ENCODE data around the gene NR1H3.

DNA sequence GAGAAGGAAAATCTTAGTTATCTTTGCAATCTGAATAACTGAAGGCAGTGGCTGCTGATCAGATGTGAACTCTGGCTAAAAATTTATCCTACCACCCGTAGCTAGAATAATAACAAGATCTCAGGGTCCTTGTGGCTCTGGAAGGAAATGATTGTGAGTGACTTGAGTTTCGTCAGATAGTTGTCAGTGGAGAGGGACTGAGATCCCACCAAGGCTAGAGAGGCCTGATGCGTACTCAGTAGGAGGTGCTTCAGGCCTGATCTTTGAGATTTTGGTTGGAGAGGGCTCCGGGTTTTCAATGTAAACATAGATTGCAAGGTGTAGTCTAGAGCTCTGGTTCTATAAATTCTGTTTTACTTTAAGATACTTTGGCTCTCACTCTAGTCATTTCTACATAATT, 13.5 kb downstream of the NR1H3 start:
- TF ChIP-seq, protein P1, sequence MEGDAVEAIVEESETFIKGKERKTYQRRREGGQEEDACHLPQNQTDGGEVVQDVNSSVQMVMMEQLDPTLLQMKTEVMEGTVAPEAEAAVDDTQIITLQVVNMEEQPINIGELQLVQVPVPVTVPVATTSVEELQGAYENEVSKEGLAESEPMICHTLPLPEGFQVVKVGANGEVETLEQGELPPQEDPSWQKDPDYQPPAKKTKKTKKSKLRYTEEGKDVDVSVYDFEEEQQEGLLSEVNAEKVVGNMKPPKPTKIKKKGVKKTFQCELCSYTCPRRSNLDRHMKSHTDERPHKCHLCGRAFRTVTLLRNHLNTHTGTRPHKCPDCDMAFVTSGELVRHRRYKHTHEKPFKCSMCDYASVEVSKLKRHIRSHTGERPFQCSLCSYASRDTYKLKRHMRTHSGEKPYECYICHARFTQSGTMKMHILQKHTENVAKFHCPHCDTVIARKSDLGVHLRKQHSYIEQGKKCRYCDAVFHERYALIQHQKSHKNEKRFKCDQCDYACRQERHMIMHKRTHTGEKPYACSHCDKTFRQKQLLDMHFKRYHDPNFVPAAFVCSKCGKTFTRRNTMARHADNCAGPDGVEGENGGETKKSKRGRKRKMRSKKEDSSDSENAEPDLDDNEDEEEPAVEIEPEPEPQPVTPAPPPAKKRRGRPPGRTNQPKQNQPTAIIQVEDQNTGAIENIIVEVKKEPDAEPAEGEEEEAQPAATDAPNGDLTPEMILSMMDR (conservative IDR thresholded peaks at IDR 0.05; ENCODE audit: low read depth, low read length), result no peak
- TF ChIP-seq POLR2A (IDR thresholded peaks at IDR 0.05; ENCODE audit: low read depth, low read length), result no peak
- no peak for TF ChIP-seq MXI1 (IDR thresholded peaks at IDR 0.05; ENCODE audit: borderline replicate concordance, low read depth, low read length)
- no peak for TF ChIP-seq CEBPB (IDR thresholded peaks at IDR 0.05; ENCODE audit: low read depth, low read length)
- no peak for TF ChIP-seq RAD21 (IDR thresholded peaks at IDR 0.05; ENCODE audit: low read length)
- TF ChIP-seq, protein P2, sequence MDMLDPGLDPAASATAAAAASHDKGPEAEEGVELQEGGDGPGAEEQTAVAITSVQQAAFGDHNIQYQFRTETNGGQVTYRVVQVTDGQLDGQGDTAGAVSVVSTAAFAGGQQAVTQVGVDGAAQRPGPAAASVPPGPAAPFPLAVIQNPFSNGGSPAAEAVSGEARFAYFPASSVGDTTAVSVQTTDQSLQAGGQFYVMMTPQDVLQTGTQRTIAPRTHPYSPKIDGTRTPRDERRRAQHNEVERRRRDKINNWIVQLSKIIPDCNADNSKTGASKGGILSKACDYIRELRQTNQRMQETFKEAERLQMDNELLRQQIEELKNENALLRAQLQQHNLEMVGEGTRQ (IDR thresholded peaks at IDR 0.05; ENCODE audit: low read depth, low read length), result no peak
- TF ChIP-seq RFX5 (IDR thresholded peaks at IDR 0.05; ENCODE audit: low read depth, low read length), result no peak
